HepG2 (cell line): ENCODE data around the gene GBGT1. TPM values are rescaled to one million over a fixed set of nuclear protein-coding genes. Genes with fewer than 3 reads are reported as not detected.

Source experiments
- CBX5 ChIP-seq: sonication (generic); formaldehyde crosslinking; IDR thresholded peaks from 2 replicates; pipeline ENCODE4 v1.4.0; 2020; ENCODE audit warnings: missing genetic modification reagents, borderline replicate concordance
- KLF12 ChIP-seq: sonication (generic); formaldehyde crosslinking; IDR thresholded peaks from 2 replicates; pipeline ENCODE4 v1.4.0; 2020; ENCODE audit warnings: missing genetic modification reagents, borderline replicate concordance
- PATZ1 ChIP-seq: sonication (generic); formaldehyde crosslinking; IDR thresholded peaks from 2 replicates; pipeline ENCODE4 v1.4.0; 2020; ENCODE audit warnings: missing genetic modification reagents
- ZBTB42 ChIP-seq: sonication (generic); formaldehyde crosslinking; IDR thresholded peaks from 2 replicates; pipeline ENCODE4 v1.5.0; 2020; ENCODE audit warnings: mild to moderate bottlenecking, missing genetic modification reagents
- ZNF616 ChIP-seq: sonication (generic); formaldehyde crosslinking; IDR thresholded peaks from 2 replicates; pipeline ENCODE4 v1.5.0; 2020; ENCODE audit warnings: low read depth, mild to moderate bottlenecking, missing genetic modification reagents
- polyA plus RNA-seq, 8 experiments: library from polyadenylated mRNA; depleted of rRNA in 3 of 8; stranded (reverse) in 7 of 8; unstranded in 1 of 8; fragments of >200 nt; fragmentation: Illumina TruSeq in 4 of 8; extraction: Trizol in 4 of 8; gene quantifications; 2 replicates each; pipeline versions ENCODE4 v1.2.1 to v1.2.3, GENCODE V29; 2011 to 2016; ENCODE audit warnings: low read depth in 4 of 8, missing spikeins in 1 of 8, mixed read lengths in 1 of 8; ENCODE audit not compliant: insufficient read depth in 1 of 8
- total RNA-seq, 5 experiments: library from RNA; depleted of rRNA; stranded (reverse); fragments of >200 nt; fragmentation: Illumina TruSeq; extraction: Trizol; gene quantifications; 2 replicates each; pipeline ENCODE4 v1.2.3, GENCODE V29; 2016; ENCODE audit warnings: low read depth in 1 of 5
- TF ChIP-seq, protein P1 (sequence below): IDR thresholded peaks from 2 replicates; pipeline ENCODE4 v1.6.1; 2016; ENCODE audit warnings: low read depth
- TF ChIP-seq, protein P2 (sequence below): sonication (generic); formaldehyde crosslinking; IDR thresholded peaks from 2 replicates; pipeline ENCODE4 v1.4.0; 2020; ENCODE audit warnings: missing genetic modification reagents

The GBGT1 gene
- total and polyA plus RNA-seq, 2 of the 13 experiments (the other 11 are each of a cell fraction or from before 2014, with no cell fraction given): not detected

DNA sequence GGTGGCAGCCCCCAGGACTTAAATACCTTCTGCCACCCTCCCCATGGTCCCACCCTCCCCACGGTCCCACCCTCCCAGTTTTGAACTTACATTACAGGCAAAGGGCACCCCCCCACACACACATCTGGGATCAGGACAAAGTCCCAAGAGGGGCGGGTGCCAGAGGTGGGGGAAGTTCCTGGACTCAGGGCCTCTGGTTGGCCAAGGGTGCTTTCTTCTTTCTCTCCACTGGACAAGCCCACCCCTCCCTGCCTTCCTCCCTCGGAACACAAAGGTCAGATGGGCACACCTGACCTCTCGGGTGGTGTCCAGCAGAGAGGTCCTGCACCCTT is 23.6 kb downstream of the GBGT1 start (continued):
- TF ChIP-seq, protein P1, sequence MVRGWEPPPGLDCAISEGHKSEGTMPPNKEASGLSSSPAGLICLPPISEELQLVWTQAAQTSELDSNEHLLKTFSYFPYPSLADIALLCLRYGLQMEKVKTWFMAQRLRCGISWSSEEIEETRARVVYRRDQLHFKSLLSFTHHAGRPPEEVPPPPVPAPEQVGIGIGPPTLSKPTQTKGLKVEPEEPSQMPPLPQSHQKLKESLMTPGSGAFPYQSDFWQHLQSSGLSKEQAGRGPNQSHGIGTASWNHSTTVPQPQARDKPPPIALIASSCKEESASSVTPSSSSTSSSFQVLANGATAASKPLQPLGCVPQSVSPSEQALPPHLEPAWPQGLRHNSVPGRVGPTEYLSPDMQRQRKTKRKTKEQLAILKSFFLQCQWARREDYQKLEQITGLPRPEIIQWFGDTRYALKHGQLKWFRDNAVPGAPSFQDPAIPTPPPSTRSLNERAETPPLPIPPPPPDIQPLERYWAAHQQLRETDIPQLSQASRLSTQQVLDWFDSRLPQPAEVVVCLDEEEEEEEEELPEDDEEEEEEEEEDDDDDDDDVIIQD (CRISPR knock-in tag): no peak
- TF ChIP-seq KLF12 (CRISPR knock-in tag) (no peak), PATZ1 (peak; percentile 39; the same call in 1 of the 2 replicates), CBX5 (CRISPR knock-in tag) (no peak), ZNF616 (CRISPR knock-in tag) (no peak), ZBTB42 (CRISPR knock-in tag) (peak; percentile 46; the same call in 1 of the 2 replicates)
- TF ChIP-seq, protein P2, sequence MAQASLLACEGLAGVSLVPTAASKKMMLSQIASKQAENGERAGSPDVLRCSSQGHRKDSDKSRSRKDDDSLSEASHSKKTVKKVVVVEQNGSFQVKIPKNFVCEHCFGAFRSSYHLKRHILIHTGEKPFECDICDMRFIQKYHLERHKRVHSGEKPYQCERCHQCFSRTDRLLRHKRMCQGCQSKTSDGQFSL (CRISPR knock-in tag): 0 out of 2 replicates have a peak, but pooled peaks have one; percentile 39
